ENCODE data around the gene CACNA1G.

Gene CACNA1G

DNA sequence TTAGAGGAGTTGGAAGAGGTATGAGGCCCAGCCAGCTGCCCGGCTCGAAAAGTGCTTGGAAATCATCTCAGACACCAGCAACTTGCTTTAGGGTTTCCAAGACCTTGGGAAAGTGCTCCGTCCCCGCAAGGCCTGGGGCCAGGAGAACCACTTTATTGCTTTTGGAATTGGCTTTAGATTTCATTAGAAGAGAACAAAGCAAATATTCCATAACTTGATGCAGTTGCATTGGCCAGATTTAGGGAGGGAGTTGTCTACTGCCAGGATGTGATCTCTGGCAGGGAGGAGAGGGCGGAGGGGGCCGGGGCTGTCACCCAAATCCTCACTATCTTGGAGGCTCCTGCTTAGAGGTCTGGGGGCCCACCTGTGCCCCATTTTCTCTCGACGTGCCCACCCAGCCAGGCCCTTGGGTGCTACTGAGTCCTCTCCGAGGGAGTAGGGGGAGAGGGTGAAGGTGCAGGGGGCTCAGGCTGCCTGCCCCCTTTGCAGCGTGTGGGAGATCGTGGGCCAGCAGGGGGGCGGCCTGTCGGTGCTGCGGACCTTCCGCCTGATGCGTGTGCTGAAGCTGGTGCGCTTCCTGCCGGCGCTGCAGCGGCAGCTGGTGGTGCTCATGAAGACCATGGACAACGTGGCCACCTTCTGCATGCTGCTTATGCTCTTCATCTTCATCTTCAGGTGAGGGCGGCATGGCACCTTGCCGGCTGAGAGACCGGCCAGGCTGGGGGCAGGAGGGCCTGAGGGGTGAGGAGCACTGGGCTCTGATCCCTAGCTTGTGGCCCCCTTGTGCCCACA lies 30.6 kb downstream of the CACNA1G start:
- no peak for DNase-seq

DNA sequence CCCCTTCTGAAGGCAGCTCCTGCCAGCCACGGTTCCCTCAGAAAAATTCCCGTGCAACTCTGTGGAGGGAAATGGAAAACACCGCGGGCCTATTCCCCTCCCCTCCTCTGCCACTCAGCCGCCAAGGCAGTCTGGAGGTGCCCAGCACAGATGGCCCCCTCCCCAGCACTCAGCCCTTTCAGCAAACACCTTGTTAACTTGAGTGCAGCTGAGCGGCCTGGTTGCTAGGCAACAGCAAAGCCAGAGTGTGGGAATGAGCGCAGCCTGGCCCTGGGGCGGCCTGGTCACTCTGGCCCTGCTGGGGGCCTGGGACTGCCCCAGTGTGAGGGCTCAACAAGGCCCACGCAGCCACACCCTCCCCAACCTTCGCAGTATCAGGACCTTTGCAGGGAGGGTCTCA lies 32.8 kb downstream of the CACNA1G start:
- no peak for DNase-seq

DNA sequence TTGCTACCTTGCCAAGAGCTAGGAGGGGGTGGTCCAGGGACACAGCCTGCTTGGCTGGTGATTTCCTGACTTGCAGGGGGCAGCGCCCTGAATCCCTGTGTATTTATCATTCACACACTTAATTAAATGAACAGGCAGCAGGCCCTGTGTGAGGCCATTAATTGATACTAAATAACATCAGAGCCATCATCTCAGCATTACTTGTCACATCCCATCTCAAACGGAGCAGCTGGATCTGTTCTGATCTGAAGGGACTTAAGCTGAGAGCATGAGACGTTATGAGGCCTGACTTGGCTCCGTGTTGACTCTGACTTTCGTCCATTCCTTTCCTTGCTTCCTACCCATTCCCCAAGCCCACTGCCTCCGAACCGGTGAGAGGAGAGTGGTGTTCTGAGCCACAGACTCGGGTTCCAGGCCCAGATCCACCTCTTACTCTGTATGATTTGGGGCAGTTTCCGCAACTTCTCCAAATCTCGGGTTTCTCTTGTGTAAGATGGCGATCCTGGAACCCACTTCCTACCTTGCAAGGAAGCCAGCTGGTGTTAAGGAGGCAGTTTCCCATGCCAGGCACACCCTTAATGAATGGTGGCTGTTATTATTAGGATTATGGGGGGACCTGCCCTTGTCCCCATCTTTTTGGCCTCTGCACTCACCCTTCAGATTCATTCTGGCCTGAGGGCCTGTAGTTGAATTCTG lies 33.8 kb downstream of the CACNA1G start:
- DNase-seq, result no peak

DNA sequence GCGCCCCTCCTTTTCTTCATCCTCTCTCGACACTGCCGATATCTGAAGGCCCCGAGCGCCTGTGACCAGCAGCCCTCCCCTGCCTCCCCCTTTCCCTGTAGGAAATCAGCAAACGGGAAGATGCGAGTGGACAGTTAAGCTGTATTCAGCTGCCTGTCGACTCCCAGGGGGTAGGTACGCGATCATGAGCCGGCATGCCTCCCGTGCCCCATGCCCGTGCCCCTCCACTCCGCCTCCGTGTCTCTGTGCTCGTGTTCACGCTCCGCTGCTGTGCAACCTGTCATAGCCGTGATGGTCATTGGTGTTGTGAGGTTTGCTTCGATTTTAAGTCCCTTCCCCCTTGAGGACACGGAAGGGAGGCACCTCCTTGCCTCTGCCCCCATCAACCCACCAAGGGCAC lies 34.4 kb downstream of the CACNA1G start:
- no peak for DNase-seq

DNA sequence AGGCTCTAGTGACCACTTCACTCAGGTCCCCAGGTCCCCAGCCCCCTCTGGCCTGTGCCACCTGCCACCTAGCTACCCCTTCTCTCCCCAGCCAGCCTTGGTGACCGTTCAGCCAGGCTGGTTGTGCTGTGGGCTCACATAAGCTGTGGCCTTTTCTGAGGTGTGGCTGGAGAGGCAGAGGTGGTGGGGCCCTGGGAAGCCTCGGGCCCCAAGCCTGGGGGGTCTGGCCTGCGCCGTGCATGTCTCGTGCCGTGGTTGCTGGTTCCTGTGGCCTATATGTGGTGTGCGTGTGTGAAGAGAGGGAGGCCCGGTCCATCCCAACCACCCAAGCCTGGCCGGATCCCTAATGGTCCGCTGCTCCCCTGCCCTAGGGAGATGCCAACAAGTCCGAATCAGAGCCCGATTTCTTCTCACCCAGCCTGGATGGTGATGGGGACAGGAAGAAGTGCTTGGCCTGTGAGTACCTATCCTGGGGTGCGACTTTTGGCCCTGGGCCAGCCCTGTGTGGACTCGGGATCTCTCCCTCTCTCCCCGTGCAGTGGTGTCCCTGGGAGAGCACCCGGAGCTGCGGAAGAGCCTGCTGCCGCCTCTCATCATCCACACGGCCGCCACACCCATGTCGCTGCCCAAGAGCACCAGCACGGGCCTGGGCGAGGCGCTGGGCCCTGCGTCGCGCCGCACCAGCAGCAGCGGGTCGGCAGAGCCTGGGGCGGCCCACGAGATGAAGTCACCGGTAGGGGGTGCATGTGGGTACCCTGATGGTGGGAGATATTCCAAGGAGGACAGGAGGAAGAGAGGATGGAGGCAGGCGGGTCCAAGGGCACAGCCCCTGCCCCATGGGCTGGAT lies 35.9 kb downstream of the CACNA1G start:
- DNase-seq, result no peak

DNA sequence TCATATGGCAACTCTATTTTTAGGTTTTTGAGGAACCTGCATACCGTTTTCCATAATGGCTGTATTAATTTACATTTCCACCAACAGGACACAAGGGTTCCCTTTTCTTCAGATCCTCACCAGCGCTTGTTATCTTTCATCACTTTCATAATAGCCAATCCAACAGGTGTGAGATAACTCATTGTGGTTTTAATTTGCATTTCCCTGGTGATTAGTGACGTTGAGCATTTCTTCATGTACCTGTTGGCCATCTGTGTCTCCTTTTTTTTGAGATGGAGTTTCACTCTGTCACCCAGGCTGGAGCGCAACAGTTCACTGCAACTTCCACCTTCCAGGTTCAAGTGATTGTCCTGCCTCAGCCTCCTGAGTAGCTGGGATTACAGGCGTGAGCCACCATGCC lies 38.0 kb downstream of the CACNA1G start:
- no peak for DNase-seq

- no peak for DNase-seq
Observed at GRCh38 chr17:50599606-50600005, 39.1 kb downstream of the CACNA1G start.

- DNase-seq, result no peak
Observed at GRCh38 chr17:50601823-50602375, 41.4 kb downstream of the CACNA1G start.

DNA sequence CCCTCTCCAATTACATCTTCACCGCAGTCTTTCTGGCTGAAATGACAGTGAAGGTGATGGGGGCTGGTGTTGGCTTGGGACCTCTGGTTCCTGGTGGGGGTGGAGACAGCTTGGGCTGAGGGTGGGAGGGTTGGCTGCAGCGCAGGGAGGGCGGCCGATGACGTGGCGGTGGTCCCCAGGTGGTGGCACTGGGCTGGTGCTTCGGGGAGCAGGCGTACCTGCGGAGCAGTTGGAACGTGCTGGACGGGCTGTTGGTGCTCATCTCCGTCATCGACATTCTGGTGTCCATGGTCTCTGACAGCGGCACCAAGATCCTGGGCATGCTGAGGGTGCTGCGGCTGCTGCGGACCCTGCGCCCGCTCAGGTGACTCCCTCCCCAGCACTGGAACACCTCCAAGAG lies 42.3 kb downstream of the CACNA1G start:
- no peak for DNase-seq

DNA sequence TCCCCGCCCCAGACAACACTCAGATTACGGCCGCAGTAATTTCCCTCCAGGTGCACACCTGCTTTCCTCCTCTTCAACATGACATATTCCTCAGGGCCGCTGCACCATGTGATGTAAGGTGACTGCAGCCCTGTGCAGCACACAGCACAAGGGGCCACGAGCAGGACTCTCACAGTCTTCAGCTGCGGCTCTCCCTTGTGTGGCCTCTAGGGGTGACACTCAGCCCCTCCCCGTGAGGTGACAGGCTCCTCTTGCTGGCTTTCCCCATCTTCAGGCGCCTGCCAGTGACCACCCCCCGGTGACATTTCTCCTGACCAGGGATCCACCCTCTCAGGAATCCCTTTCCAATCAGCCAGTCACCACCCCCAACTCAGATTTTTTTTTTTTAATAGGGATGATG lies 42.8 kb downstream of the CACNA1G start:
- DNase-seq, result no peak

DNA sequence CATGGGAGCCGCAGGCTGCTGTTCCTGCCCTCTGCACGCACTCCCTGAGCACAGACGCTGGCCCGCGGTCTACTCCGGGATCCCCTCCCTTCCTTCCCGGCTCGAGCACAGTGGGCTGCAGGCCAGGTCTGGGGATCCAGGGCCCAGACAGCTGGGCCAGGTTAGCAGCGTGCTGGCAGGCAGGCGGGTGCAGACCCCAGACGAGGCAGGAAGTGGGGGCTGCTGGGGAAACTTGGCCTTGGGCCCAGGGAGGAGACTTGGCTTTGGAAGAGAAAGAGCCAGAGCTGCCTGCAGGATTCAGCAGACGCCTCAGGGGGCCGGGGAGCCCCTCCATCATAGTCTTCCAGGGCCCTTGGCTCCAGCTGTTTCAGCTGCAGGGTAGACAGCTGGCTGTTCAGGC lies 44.0 kb downstream of the CACNA1G start:
- no peak for DNase-seq

GRCh38 chr17:50605429-50605828 lies 44.9 kb downstream of the CACNA1G start:
- DNase-seq, result no peak

DNA sequence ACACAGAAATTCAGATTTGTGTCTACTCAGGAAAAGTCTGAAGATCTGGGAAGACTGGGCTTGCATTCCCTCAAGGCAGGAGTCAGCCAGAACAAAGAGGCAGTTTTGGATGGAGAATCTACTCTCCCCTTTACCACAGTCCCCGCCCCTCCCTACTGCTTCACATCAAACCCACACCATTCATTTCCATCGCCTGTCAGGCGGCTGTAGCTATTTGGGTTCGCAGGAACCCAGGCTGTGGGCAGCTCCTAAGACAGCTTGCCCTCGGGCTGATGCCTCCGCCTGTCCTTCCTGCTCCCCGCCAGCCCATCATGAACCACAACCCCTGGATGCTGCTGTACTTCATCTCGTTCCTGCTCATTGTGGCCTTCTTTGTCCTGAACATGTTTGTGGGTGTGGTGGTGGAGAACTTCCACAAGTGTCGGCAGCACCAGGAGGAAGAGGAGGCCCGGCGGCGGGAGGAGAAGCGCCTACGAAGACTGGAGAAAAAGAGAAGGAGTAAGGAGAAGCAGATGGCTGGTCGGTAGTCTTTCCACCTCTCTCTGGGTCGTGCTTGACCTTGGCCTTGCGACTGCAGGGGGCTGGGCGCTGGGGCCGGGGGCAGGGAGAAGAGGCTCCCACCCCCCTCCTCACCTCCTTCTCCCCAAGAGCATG lies 47.1 kb downstream of the CACNA1G start:
- no peak for DNase-seq

- DNase-seq, result no peak
Observed at GRCh38 chr17:50608700-50609379, 48.3 kb downstream of the CACNA1G start.

GRCh38 chr17:50609380-50610074 lies 49.0 kb downstream of the CACNA1G start:
- no peak for DNase-seq

- no peak for DNase-seq
Observed at GRCh38 chr17:50611634-50612033, 51.1 kb downstream of the CACNA1G start.

DNA sequence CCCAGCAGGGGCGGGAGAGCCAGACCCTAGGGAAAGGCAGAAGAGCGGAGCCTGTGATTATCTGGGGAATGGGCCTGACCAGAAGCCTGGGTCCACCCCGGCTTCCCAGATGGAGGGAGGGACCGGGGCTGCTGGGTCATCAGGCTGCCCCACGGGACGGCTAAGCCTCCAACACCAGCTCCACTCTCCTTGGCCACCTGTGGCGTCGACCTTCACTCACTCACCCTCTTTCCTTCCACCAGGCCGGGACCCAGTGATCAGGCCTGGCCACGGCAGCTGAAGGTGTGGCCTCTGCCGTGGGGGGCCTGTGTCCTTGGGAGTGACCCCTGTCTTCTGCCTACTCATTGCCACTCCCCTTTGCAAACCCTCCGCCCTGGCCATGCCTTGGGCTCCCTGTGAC lies 51.8 kb downstream of the CACNA1G start:
- no peak for DNase-seq

- DNase-seq, result no peak
Observed at GRCh38 chr17:50613007-50613992, 52.8 kb downstream of the CACNA1G start.

GRCh38 chr17:50614471-50615051 lies 54.0 kb downstream of the CACNA1G start:
- no peak for DNase-seq

GRCh38 chr17:50615828-50616227 lies 55.3 kb downstream of the CACNA1G start:
- no peak for DNase-seq

Measured in NCI-H1930 (cell line).